SIG-M5 (cell line): ENCODE data around the gene PPAN.

Source experiments
- DNase-seq: peaks from one replicate; lab custom pipeline; 2025; lab: John Stamatoyannopoulos, UW

PPAN gene

GRCh38 chr19:10113964-10114650, 7.9 kb downstream of the PPAN start:
- DNase-seq: no peak

GRCh38 chr19:10114651-10115391, 8.7 kb downstream of the PPAN start:
- no peak for DNase-seq

- no peak for DNase-seq
Measured at GRCh38 chr19:10115392-10116084, 9.4 kb downstream of the PPAN start.

DNA sequence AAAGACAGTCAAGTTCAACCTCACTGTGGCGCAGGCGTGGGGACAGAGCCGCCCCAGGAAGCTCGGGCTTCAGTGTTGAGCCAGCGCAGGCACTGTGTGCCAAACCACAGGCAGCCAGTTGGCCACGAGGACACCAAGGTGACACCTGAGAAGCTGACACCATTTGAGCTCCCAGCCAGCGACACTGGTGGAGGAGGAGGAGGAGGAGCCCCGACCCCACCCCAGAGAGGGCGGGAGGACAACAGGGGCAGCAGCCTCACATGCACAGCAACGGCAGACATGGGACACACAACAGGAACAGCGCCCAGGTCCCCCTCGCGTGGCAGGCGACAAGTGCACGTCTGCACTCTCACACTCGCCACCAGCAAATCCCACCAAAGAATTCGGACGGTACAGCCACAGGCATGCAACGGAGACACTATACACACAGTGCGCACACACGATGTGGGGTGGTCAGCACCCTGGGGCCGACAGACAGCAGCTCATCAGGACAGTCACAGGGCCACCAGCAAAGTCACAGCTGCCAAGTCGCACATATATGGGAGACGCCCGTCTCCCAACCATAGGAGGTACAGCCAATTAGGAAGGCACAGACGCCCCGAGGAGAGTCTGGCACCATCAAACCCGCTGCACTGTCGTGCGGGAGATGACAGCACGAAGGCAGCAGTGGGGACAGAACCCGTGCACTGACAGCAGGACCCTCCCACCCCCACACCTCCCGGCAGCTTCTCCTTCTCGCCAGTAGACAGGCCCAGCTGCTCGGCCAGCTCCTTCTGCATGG, 10.1 kb downstream of the PPAN start:
- no peak for DNase-seq

GRCh38 chr19:10116866-10117616, 10.9 kb downstream of the PPAN start:
- DNase-seq: no peak

- no peak for DNase-seq
Measured at GRCh38 chr19:10118960-10119359, 12.8 kb downstream of the PPAN start.

- no peak for DNase-seq
Measured at GRCh38 chr19:10120538-10121189, 14.5 kb downstream of the PPAN start.

- DNase-seq: no peak
Measured at GRCh38 chr19:10122045-10122444, 15.9 kb downstream of the PPAN start.

DNA sequence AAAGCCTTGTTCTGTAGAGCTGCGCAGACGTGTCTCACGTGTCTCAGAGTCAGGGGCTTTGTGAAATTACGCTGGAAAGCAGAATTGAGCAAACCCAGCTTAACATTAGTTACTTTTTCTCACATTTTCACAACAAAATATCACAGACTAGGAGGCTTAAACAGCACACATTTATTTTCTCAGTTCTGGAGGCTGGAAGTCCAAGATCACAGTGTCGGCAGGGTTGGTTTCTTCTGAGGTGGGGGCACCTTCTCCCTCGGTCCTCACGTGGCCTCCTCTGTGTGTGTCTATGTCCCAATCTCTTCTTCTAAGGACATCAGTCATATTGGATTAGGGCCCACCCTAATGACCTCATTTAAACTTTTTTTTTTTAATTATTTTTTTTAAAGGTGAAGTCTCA, 18.3 kb downstream of the PPAN start:
- no peak for DNase-seq

- DNase-seq: peak; percentile 75
Measured at GRCh38 chr19:10126213-10126639, 20.1 kb downstream of the PPAN start.

DNA sequence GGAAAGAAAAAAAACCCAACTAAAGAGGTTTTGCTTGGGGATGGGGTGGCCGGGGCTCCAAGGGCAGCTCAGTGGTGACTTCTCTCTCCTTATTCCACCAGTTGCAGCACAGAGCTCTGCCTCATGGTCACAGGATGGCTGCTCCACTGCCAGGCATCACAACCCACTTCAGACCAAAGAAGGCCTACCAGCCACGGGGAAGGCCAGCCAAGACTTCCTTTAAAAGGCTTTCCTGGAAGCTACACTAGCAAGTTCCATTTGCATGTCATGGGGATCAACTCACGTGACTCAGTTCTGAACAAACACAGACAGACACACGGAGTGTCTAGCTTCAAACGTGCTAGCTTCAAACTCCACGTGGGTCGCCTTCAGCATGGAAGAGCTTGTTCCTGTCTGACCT, 26.7 kb downstream of the PPAN start:
- DNase-seq: no peak

GRCh38 chr19:10133596-10133995, 27.4 kb downstream of the PPAN start:
- no peak for DNase-seq

- no peak for DNase-seq
Measured at GRCh38 chr19:10134040-10134439, 27.9 kb downstream of the PPAN start.

GRCh38 chr19:10135551-10136334, 29.6 kb downstream of the PPAN start:
- no peak for DNase-seq

DNA sequence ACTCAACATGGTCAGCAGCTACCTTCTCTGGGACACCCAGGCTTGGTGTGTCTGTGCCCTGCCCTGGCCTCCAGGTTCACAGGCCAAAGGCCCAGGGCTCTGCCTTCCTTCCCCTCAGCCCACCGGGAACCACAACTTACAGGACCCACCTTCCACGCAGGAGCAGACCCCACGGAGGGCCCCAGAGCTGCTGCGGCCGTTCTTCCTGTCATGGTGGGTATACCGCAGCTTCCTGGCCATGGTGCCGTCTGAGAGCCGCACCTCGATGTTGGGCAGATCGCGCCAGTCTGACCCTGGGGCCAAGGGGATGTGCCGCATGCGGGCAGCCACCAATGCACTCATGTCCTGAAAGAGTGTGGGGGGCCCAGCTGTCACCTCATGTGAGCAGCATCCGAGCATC, 30.8 kb downstream of the PPAN start:
- DNase-seq: no peak

GRCh38 chr19:10137751-10138682, 31.9 kb downstream of the PPAN start:
- DNase-seq: no peak

GRCh38 chr19:10138879-10139795, 33.0 kb downstream of the PPAN start:
- no peak for DNase-seq

- DNase-seq: no peak
Measured at GRCh38 chr19:10139952-10140351, 33.8 kb downstream of the PPAN start.
